Activated naive CD8-positive, alpha-beta T cell treated with anti-CD3 and anti-CD28 coated beads, Interleukin-2, amount 50 U/mL, for 16 hours (primary cell): Measurements from ENCODE around the gene MRPL19.

Experiments
- DNase-seq: peaks from one replicate; pipeline ENCODE4 v3.0.0-alpha.2; 2020; ENCODE audit warnings: low read depth, low spot score

The MRPL19 gene

GRCh38 chr2:75646583-75647425, at the start of gene MRPL19:
TSS of gene MRPL19 (plus strand) at chr2:75646783. CDS start at chr2:75646808, 25 bp downstream.
- peak; percentile 59 for DNase-seq

- no peak for DNase-seq
These were observed 49.8 kb upstream of the MRPL19 start for GRCh38 chr2:75596784-75597183.

- DNase-seq: no peak
These were observed 48.6 kb upstream of the MRPL19 start for GRCh38 chr2:75597949-75598348.

GRCh38 chr2:75598589-75599155, 47.9 kb upstream of the MRPL19 start:
- DNase-seq: no peak

GRCh38 chr2:75600461-75601011, 46.0 kb upstream of the MRPL19 start:
- no peak for DNase-seq

GRCh38 chr2:75602724-75603342, 43.8 kb upstream of the MRPL19 start:
- no peak for DNase-seq

- no peak for DNase-seq
These were observed 43.1 kb upstream of the MRPL19 start for GRCh38 chr2:75603477-75603876.

GRCh38 chr2:75604484-75604883, 42.1 kb upstream of the MRPL19 start:
- no peak for DNase-seq

GRCh38 chr2:75605770-75606529, 40.6 kb upstream of the MRPL19 start:
- no peak for DNase-seq

GRCh38 chr2:75606761-75607399, 39.7 kb upstream of the MRPL19 start:
- no peak for DNase-seq

GRCh38 chr2:75607400-75607798, 39.2 kb upstream of the MRPL19 start:
- DNase-seq: no peak

GRCh38 chr2:75607988-75608683, 38.4 kb upstream of the MRPL19 start:
- no peak for DNase-seq

GRCh38 chr2:75608684-75609333, 37.8 kb upstream of the MRPL19 start:
- peak; percentile 6 for DNase-seq

- no peak for DNase-seq
These were observed 37.3 kb upstream of the MRPL19 start for GRCh38 chr2:75609334-75609689.

- DNase-seq: no peak
These were observed 36.6 kb upstream of the MRPL19 start for GRCh38 chr2:75609937-75610508.

- no peak for DNase-seq
These were observed 35.9 kb upstream of the MRPL19 start for GRCh38 chr2:75610671-75611070.

GRCh38 chr2:75612108-75612861, 34.3 kb upstream of the MRPL19 start:
- no peak for DNase-seq

GRCh38 chr2:75612862-75613243, 33.7 kb upstream of the MRPL19 start:
- no peak for DNase-seq

GRCh38 chr2:75614162-75614651, 32.4 kb upstream of the MRPL19 start:
- no peak for DNase-seq
